ENCODE results near the gene IL2RA. TPM values are rescaled to one million over a fixed set of nuclear protein-coding genes. Genes with fewer than 3 reads are reported as not detected.
"Not testable (repeated sequence)": the region's sequence is repeated elsewhere in the genome, so short reads cannot be mapped to it uniquely, and the experiment has no call there.

The IL2RA gene
- total RNA-seq, 1 donor from 2014 or later = not detected

GRCh38 chr10:6045878-6046772 is 16.0 kb downstream of the IL2RA start:
- DNase-seq (ENCODE audit: low read depth) = no peak
- H3K27me3 ChIP-seq (ENCODE audit: control insufficient read depth, insufficient read depth, low read length) = peaks cover 22% of the 10 kb centered on the region
- TF ChIP-seq CTCF (IDR thresholded peaks at IDR 0.05; ENCODE audit: insufficient read depth, low read length, poor library complexity, severe bottlenecking) = no peak
- H3K36me3 ChIP-seq (ENCODE audit: control insufficient read depth, insufficient read depth, low read length) = no peaks in the 10 kb centered on the region
- no peak overlapping the region for H3K4me3 ChIP-seq (ENCODE audit: low read depth, low read length)

DNA sequence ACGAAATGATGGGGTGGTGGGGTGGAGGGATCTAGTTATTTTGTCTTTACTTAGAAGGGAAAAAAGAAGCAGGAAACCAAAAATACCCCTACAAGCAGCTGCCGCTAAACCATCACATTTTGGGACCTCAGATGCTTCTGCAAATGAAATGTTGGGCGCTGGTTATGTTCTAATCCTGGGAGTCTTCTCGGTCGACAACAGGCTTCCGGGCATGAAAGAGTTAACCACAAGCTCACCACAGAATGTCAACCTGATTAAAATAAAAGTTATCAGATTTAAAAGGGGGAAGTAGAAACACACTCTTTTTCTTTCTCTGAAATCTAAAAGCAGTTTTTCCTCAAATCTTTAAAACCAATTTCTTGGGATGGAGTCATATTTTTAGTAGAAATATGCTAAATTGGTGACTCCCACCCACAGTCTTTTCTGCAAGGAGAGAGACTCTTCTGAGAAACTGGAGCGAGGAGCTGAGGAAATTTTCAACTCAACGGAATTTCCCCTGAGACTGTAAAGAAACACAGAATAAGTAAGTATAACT is 16.8 kb downstream of the IL2RA start:
- TF ChIP-seq CTCF (IDR thresholded peaks at IDR 0.05; ENCODE audit: insufficient read depth, low read length, poor library complexity, severe bottlenecking) = no peak
- no peak for DNase-seq (ENCODE audit: low read depth)
- H3K4me3 ChIP-seq (ENCODE audit: low read depth, low read length) = no peak overlapping the region
- no peaks in the 10 kb centered on the region for H3K36me3 ChIP-seq (ENCODE audit: control insufficient read depth, insufficient read depth, low read length)
- peaks cover 22% of the 10 kb centered on the region for H3K27me3 ChIP-seq (ENCODE audit: control insufficient read depth, insufficient read depth, low read length)

DNA sequence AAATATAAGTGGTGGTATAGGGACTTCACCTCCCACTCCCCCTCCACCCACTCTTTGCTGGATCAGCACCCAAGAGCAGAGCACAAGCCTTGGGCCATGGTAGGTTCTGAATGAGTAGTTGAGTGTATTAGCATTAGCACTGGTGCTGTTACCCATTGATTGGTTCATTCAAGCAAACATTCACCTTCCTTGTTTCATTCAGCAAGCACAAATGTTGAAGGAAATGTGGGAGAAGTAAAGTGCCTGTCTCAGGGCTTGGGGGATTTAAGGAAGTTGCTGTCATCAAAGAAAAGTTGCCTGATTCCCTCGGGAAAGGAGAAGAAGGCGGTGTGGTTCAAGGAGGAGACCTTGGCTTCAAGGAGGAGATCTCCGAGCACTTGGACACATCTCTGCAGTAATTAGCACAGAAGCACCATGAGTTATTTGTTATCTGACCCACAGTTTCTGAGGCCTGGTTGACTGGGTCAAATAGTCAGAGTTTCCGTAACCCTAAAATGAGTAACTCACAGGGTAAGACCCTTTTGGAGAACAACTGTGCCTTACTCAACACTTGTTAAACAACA is 17.3 kb downstream of the IL2RA start:
- TF ChIP-seq CTCF (IDR thresholded peaks at IDR 0.05; ENCODE audit: insufficient read depth, low read length, poor library complexity, severe bottlenecking) = no peak
- no peaks in the 10 kb centered on the region for H3K36me3 ChIP-seq (ENCODE audit: control insufficient read depth, insufficient read depth, low read length)
- no peak overlapping the region for H3K4me3 ChIP-seq (ENCODE audit: low read depth, low read length)
- no peak for DNase-seq (ENCODE audit: low read depth)
- peaks cover 20% of the 10 kb centered on the region for H3K27me3 ChIP-seq (ENCODE audit: control insufficient read depth, insufficient read depth, low read length)

- no peak for DNase-seq (ENCODE audit: low read depth)
- peaks cover 18% of the 10 kb centered on the region for H3K27me3 ChIP-seq (ENCODE audit: control insufficient read depth, insufficient read depth, low read length)
- H3K4me3 ChIP-seq (ENCODE audit: low read depth, low read length) = no peak overlapping the region
- H3K36me3 ChIP-seq (ENCODE audit: control insufficient read depth, insufficient read depth, low read length) = no peaks in the 10 kb centered on the region
- TF ChIP-seq CTCF (IDR thresholded peaks at IDR 0.05; ENCODE audit: insufficient read depth, low read length, poor library complexity, severe bottlenecking) = no peak
These were observed 18.1 kb downstream of the IL2RA start for GRCh38 chr10:6044060-6044459.

GRCh38 chr10:6043377-6043776 is 18.8 kb downstream of the IL2RA start:
- H3K27me3 ChIP-seq (ENCODE audit: control insufficient read depth, insufficient read depth, low read length) = peaks cover 18% of the 10 kb centered on the region
- H3K36me3 ChIP-seq (ENCODE audit: control insufficient read depth, insufficient read depth, low read length); H3K4me3 ChIP-seq (ENCODE audit: low read depth, low read length); DNase-seq (ENCODE audit: low read depth): not testable (repeated sequence)

GRCh38 chr10:6040205-6040604 is 22.0 kb downstream of the IL2RA start:
- TF ChIP-seq CTCF (IDR thresholded peaks at IDR 0.05; ENCODE audit: insufficient read depth, low read length, poor library complexity, severe bottlenecking) = no peak
- no peak overlapping the region for H3K4me3 ChIP-seq (ENCODE audit: low read depth, low read length)
- H3K27me3 ChIP-seq (ENCODE audit: control insufficient read depth, insufficient read depth, low read length) = peaks cover 5% of the 10 kb centered on the region
- DNase-seq (ENCODE audit: low read depth) = no peak
- H3K36me3 ChIP-seq (ENCODE audit: control insufficient read depth, insufficient read depth, low read length) = no peaks in the 10 kb centered on the region
